Globus pallidus (tissue), 1 donor: ENCODE data around the gene AGBL4.

Source experiments
- DNase-seq: peaks from one replicate; pipeline ENCODE4 v3.0.0-alpha.2; 2015; ENCODE audit warnings: low spot score

AGBL4 gene

DNA sequence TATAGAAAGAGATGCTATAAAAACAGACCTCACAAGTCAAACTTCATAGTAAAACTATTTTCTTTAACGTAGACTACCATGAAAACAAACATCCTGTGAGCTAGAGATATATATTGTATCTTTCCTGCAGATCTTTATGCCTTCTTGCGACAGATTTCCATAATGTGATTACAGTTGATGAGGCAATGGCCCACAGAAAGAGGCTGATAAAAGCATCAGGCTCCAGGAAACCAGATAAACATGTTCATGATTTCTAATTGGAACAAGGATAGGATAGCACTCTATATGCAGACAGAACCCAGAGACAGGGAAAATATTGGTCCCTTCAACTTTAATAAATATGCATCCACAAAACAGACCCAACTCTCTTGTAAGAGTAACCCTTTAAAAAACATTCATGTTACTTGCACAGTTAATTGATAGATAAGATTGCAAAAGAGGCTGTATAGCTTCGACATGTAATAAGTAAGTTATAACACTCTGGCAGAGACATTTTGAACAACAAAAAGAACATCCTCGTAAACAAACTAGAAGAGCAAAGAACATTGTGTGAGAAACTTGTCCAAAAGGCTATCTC is 329.4 kb downstream of the AGBL4 start:
- DNase-seq, result no peak

DNA sequence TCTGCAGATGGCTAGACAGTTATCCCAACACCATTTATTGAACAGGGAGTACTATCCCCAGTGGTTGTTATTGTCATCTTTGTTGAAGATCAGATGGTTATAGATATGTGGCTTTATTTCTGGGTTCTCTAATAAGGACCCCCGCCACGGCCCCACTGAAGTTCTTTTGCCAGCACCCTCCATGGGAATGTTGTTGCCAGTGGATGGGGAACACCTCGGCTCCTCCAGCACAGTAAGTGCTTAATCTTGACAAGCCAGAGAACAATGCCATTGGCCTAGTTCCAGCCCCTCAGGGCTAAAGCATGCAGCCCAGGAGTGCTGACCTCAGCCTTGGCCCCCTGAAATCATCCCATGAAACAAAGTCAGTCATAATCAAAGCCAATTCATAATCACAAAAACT is 337.6 kb downstream of the AGBL4 start:
- DNase-seq, result no peak

DNA sequence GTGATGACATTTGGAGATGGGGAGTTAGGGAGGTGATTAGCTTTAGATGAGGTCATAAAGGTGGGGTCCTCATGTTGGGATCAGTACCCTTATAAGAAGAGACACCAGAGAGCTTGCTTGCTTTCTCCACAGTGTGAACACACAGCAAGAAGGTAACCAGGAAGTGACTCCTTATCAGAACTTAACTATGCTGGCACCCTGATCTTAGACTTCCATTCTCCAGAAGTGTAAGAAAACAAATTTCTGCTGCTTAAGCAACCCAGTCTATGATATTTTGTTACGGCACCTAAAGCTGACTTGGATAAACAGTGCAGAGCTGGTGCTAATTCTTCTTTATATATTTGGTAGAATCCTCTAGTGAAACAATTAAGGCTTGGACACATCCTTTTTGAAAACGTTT is 346.0 kb downstream of the AGBL4 start:
- DNase-seq, result no peak

DNA sequence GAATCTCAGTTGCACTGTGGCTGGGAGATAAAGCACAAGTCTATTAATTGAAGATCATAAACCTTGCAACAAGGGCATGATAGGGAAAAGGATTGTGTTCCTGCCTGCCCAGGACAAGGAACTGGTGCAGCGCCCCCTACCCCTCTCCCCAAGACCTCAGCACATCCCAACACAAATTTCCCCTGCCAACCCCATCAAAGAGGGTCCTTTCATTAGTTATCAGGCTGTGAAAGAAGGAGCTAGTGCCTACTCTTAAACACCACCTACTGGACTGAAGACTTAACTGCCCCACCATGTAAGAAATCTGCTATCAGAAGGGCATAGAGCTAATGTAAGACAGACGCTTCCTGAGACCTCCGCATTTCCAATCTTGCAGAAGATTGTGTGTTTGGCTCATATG is 372.6 kb downstream of the AGBL4 start:
- DNase-seq, result no peak

DNA sequence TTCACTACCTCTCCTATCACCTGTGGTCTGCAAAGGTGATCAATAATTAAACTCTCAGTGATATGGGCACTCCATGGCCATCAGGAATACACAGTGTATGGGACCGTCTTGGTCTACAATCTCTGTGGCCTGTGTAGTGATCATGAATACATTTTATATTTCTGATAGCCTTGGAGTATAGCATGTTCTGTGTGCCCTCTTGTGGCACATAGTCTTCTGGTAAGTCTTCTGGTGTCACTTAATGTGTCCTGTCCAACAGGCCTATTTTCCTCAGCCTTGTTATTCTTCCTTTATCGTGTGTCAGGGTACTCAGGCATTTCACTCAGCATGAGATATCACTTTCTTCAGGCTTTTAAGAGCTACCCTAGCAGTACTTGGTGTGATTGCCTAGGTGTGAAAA is 393.6 kb downstream of the AGBL4 start:
- DNase-seq, result no peak

DNA sequence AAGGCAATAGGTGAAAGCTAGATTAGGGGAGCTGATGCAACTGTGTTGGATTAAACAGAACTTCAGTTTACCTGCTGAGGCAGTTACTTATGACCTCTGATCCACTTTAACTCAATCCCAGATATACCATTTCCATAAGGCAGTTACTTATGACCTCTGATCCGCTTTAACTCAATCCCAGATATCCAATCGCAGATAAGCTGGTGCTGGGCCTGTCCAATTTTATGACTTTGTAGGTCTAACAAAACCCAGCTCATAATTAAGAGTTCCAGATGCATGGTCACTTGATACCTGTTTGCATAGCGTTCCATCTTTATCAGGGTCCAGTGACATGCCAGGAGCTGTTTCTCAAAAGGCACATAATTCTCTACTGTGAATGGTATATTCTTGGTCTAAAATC is 396.0 kb downstream of the AGBL4 start:
- no peak for DNase-seq

DNA sequence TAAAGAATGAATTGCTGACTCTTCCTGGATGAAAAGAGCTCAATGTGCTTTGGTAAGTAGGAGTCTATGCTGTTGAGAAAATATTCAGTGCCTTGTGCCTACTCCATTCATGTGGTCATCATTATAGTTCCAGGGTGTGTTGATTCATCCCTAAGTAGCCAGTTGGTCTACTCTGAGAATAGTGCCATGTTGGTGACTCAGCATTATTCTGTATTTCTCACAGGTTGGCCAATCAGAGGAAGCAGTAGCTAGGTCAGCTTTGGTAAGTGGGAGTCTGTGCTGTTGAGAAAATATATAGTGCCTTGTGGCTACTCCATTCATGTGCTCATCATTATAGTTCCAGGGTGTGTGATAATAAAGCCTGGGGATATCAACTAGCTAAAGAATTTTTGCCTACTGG is 397.3 kb downstream of the AGBL4 start:
- no peak for DNase-seq

DNA sequence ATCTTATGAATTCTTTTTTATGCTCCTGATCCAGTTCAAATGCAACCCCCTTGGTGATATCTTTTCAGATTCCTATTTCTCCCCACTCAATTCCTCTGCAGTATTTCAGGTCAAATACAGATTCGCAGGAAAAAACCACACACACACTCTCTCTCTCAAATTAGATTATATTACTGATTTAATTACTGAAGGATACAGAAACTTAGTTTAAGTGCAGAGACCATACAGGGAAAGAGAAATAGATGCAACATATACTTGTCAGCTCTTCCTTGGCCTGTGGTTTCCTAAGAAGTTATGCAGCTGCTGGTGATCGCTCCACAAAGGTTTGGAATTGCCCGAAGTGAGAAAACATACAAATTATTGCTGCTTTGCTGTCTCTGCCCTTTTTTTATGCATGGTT is 400.9 kb downstream of the AGBL4 start:
- DNase-seq, result no peak

DNA sequence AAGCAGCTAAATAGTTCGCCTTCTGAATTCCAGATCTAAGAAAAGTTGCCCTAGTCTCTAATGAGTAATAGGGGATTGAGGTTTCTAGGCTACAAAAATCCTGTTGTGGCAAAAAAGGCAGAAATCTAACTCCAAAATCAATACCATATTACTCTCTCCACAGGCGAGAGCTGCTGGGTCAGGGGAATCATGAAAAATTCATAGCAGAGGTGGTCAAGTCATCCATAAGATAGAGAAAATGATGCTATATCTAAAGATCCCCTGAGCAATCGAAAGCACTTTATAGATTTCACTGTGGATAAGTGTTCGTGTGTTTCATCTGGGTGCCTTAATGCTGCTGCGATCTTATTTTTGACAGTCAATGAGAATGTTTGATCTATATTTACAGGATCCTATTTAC is 417.7 kb downstream of the AGBL4 start:
- no peak for DNase-seq

DNA sequence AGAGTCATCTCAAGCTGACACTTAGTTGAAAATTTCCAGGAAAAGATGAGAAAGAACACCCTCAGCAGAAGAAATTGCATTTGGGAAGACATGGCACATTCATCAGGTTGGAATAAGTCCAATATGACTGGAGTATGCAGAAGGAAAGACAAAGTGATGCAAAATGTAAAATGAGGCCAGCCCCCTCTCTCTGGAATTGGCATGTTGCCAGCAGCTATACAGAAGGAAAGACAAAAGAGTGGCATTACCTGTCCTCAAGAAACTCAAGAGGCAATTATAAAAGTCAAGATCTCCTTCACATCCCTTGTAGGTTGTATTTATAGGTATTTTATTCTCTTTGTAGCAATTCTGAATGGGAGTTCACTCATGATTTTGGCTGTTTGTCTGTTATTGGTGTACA is 426.3 kb downstream of the AGBL4 start:
- no peak for DNase-seq

DNA sequence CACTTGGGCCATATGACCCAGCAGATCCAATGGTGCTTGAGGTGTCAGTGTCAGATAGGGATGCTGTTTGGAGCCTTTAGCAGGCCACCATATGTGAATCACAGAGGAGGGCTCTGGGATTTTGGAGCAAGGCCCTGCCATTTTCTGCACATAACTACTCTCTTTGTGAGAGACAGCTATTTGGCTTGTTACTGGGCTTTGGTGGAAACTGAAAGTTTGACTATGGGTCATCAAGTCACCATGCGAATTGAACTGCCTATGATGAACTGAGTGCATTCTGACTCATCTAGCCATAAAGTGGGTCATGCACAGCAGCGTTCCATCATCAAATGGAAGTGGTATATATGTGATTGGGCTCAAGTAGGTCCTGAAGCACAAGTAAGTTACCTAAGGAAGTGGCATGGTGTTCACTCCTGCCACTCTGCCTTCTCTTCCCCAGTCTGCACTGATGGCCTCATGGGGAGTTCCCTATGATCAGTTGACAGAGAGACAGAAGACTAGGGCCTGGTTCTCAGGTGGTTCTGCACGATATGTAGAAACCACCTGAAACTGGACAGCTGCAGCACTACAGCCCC is 447.3 kb downstream of the AGBL4 start:
- no peak for DNase-seq

DNA sequence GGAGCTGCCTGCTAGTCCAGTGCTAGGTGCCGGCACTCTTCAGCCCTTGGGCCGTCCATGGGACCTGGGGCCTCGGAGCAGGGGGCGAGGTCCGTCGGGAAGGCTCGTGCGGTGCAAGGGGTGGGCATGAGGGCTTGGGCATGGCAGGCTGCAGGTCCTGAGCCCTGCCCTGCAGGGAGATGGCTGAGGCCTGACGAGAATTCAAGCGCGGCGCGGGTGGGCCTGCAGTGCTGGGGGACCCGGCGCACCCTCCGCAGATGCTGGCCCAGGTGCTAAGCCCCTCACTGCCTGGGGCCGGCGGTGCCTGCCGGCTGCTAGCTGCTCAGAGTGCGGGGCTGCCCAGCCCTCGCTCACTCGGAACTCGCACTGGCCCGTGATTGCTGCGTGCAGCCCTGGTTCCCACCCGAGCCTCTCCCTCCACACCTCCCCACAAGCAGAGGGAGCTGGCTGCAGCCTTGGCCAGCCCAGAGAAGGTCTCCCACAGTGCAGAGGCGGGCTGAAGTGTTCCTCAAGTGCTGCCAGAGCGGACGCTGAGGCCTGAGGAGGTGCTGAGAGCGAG is 467.0 kb downstream of the AGBL4 start:
- no peak for DNase-seq

DNA sequence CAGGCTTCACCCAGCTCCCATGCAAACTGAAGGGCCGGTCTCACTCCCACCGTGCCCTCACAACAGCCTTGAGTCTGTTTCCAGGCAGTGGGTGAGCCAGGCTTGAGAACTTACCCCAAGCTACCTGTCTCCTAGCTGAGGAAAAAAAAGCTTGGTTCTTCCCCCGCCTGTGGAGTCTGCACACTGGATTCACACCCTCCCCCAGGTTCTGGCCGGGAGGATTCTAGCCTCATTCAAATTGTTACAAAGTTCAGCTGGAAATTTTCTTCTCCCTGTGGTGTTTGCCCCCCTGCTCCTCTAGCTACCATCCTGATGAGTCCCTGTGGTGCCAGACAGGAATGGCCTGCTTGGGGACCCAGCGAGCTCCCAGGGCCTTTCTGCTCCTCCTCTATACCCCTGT is 471.7 kb downstream of the AGBL4 start:
- no peak for DNase-seq

DNA sequence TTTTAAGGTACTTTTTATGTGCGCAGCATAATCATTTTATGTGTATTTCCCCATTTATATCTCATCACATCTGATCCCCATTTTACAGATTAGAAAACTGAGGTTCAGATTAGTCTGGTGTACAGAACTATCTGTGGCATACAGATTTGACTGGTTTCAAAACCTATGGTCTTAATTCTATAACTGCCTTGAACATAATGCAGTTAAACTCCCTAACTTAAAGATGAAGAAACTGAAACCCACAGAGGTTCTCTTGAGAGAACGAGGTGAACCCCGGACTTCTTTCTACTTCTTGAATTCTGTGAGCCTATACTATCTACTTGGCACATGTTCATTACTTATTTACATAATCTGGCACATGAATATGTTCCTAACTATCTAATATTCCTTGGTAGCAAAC is 479.1 kb downstream of the AGBL4 start:
- no peak for DNase-seq

DNA sequence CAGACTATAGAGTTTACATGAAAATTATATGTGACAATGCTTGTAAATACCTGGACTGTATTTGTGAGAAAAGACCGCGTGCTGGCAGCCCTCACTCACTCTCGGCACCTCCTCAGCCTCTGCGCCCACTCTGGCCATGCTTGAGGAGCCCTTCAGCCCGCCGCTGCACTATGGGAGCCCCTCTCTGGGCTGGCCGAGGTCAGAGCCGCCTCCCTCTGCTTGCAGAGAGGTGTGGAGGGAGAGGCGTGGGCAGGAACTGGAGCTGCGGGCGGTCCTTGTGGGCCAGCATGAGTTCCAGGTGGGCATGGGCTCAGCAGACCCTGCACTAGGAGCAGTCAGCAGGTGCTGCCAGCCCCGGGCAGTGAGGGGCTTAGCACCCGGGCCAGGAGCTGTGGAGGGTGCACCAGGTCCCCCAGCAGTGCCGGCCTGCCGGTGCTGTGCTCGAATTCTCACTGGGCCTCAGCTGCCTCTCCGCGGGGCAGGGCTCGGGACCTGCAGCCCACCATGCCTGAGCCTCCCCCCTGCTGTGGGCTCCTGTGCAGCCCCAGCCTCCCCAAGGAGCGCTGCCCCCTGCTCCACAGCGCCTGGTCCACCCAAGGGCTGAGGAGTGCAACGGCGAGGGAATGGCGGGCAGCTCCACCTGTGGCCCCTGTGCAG is 482.5 kb downstream of the AGBL4 start:
- no peak for DNase-seq

DNA sequence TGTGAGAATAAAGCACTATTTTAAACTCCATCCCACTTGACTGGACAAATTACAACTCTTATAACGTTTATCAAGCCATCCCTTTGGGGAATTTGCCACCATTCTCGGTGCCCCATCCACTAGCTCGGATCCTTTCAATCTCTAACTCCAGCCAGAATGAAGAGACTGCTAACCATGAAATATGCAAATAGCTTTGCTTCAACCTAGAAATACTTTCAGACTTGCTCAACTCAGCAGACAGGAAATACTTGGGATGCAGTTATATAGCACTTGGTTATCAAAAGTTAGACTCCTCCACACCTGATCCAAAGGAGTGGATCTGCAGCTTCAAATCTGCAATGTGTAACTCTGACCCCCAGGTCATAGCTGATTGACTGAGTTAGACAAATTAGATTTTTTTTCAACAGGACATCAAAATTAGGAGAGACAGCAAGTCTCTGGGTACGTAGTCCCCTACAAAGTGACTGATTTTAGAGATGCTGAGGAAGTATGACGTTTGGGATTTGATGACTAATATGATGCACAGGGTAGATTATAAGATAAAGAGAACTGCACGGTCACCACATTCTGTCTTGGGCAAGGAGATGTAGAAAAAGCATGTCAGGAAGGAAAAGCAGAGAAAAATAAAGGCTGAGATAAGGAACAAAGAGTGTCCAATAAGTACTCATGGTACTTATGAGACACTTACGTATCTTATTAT is 496.0 kb downstream of the AGBL4 start:
- DNase-seq, result no peak

DNA sequence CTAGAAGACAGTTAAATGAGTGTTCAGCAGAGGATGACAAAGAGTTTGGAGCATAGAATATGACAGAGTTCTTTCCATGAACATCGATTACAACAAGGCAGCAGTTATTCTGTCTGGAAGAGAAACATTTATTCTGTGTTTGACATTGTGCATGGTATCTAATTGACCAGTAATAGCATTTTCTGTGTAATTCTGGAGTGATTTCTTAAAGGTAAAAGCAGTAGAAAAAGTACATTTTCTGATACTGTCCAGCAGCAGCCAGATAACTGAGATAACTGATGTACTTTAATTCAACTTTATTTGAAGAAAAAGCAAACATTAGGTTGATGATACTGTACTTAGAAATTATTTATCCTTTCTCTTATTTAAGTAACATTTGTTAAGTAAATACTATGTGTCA is 497.1 kb downstream of the AGBL4 start:
- DNase-seq, result no peak

DNA sequence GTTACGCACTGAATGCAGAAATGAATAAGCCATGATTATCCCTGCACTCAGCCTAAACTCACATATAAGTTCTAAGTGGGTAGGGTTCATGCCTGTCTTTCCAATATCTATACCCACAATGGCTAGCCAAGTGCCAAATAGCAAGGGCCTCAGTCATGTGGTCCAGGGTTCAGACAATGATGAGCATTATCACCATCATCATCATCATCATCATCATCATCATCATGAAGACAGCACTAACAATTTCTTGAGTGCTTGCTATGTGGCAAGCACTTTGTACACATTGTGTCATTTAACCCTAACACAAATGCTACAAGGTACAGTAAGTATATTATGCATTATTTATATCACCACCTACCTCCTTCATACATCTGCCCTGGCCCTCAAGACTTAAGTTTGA is 500.0 kb downstream of the AGBL4 start:
- DNase-seq, result no peak

DNA sequence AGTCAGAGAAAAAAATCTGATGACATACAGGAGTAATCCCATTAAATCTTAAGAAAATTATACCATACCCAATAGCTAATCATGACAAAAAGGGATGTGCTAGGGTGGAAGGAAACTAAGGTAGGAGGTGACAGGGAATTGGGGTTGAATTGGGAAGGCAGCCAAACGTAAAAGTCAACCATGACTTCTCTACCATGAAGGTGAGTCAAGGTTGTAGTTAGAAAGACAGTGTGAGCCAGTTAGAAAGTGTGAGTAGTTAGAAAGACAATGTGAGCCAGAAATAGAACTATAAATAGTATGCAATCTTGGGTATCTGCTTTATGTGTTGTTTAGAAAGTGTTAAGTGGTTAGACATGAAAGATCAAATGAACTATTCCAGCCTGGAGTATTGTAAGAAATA is 556.8 kb downstream of the AGBL4 start:
- DNase-seq, result no peak

DNA sequence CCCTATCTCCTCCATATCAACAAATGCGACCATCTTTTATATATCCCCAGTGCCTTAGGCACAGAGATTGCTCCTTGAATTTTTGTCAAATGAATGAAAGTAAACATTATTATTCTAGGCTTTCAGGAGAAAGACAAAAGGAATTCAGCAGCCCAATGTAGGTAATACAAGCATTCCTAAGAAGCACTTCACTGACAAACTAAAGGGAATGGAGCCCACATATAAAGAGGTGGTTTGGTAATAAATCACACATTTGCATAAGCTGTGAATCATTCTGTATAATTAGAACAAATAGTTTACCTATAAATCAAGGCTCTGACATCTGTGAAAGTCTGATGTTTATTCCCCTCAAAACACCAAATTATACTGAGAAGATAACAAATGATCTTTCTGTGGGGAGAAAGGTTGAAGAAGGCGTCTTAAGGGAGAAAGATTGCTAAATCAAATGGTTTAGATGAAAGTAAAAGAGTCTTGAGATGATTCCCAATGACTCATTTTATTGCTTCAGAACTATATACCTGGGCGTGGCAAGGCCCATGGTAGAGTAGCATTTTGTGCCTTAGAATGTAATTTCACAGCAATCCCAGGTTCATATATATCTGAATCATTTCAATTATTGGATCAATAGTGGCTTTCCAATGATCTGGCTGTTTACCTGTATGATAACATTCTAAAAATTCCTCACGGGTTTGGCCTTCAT is 558.1 kb downstream of the AGBL4 start:
- no peak for DNase-seq

DNA sequence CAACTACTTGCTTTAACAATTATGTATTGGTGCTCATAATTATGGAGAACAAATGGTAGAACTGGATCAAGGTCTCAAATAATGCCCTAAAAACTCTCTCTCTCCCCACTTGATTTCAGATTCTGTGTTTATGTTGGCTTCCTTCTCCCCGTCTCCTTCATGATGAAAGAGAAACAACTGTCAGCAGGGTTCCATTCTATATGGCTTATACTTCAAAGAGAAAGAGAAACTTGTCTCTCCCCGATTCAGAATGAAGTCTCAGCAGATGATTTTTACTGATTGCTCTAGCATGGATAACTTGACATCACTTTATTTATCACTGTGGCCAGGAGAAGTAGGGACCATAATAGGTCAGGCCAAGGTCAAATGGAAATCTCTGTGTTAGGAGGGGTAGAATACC is 575.6 kb downstream of the AGBL4 start:
- DNase-seq, result no peak

DNA sequence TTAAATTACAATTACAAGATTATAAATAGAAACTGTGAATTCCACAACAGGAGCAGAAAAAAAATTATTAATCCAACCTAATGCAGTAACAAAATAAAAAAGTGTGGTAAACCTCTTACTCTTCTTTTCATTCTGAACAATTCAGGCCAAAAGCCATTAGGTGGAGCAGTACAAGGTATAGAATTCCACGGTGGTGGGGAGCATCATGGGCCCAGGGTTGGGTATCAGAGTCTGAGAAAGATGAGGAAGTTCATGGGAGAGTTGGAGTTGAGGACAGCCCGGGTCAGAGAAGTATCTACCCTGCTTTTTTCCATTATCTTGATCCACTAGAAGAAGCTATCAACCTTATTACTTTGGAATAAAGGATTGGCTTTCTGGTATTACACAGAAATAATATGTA is 586.9 kb downstream of the AGBL4 start:
- DNase-seq, result no peak

DNA sequence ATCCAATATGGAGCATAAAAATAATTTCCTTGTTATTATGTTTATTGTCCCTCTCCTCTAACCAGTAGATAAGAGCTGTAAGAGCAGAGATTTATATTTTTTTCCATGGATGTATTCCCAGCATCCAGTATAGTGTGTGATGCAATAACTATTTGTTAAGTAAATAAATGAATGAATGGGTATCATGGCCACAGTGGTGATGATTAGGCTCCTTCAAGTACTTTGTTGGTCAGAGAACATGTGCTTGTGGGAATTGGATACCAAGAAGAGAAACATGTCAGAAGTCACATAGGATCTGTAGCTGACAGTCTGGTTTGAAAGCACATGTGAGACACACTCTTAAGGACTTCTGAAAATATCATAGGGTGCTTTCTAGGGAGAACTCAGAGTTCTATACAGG is 588.5 kb downstream of the AGBL4 start:
- DNase-seq, result no peak
